ENCODE data around the gene LRP8. TPM values are rescaled to one million over a fixed set of nuclear protein-coding genes. Genes with fewer than 3 reads are reported as not detected.

Gene LRP8
- total RNA-seq, 6 experiments from 2014 or later = 7.2 to 14.9 (median 13.0) TPM

DNA sequence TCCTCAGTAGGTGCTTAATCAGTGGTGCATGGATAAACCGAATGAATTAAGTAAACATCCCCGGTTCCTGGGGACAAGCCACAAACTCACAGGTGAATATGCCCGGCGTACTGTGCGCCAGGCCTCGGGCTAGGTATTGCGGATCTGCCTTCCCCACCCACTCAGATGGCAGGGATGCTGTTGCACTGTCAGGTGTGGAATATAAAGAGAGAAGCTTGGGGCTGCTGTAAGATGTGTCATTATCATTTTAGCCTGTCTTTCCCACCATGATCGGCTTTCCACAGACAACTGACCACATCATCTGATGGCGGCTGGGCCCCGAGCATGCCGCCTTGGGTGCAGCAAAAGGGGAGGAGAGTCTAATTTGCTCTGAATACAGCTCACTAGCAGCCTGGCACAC is 45.4 kb upstream of the LRP8 start:
- DNase-seq = no peak
- H3K36me3 Mint-ChIP-seq (ENCODE audit: low read depth) = no peaks in the 10 kb centered on the region
- TF ChIP-seq, protein P1, sequence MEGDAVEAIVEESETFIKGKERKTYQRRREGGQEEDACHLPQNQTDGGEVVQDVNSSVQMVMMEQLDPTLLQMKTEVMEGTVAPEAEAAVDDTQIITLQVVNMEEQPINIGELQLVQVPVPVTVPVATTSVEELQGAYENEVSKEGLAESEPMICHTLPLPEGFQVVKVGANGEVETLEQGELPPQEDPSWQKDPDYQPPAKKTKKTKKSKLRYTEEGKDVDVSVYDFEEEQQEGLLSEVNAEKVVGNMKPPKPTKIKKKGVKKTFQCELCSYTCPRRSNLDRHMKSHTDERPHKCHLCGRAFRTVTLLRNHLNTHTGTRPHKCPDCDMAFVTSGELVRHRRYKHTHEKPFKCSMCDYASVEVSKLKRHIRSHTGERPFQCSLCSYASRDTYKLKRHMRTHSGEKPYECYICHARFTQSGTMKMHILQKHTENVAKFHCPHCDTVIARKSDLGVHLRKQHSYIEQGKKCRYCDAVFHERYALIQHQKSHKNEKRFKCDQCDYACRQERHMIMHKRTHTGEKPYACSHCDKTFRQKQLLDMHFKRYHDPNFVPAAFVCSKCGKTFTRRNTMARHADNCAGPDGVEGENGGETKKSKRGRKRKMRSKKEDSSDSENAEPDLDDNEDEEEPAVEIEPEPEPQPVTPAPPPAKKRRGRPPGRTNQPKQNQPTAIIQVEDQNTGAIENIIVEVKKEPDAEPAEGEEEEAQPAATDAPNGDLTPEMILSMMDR (IDR thresholded peaks at IDR 0.05) = no peak
- H3K27ac Mint-ChIP-seq = no peak overlapping the region
- H3K9me3 Mint-ChIP-seq = no peaks in the 10 kb centered on the region
- no peaks in the 10 kb centered on the region for H3K4me1 Mint-ChIP-seq (ENCODE audit: low read depth)
- H3K4me3 Mint-ChIP-seq = no peak overlapping the region
- peaks cover 45% of the 10 kb centered on the region for H3K27me3 Mint-ChIP-seq (ENCODE audit: insufficient read depth)

DNA sequence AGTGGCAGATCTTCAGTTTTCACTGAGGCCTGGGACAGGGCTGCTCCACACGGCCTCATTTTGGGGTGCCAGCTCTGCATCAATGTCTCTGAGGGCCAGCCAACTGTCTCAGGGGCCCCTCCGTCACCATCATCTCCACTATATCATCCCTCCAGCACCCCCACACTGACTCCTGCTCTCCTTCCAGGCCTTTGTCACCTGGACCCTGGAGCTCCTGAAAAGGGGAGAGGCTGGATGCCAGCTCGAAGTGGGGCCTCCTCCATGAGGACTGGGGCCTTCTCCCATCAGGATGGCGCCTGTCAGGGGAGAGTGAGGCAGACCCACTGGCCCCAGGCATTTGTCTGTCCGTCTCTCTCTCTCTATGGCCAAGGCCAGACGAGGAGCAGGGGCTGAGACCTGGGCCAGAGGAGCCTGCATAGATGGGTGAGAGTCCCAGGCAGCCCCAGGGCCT is 44.7 kb upstream of the LRP8 start:
- Mint-ChIP-seq H3K4me1 (ENCODE audit: low read depth) (no peaks in the 10 kb centered on the region), H3K36me3 (ENCODE audit: low read depth) (no peaks in the 10 kb centered on the region), H3K27me3 (ENCODE audit: insufficient read depth) (peaks cover 48% of the 10 kb centered on the region), H3K9me3 (no peaks in the 10 kb centered on the region), H3K27ac (no peak overlapping the region), H3K4me3 (no peak overlapping the region)
- DNase-seq = no peak
- TF ChIP-seq, protein P1 (IDR thresholded peaks at IDR 0.05) = no peak

DNA sequence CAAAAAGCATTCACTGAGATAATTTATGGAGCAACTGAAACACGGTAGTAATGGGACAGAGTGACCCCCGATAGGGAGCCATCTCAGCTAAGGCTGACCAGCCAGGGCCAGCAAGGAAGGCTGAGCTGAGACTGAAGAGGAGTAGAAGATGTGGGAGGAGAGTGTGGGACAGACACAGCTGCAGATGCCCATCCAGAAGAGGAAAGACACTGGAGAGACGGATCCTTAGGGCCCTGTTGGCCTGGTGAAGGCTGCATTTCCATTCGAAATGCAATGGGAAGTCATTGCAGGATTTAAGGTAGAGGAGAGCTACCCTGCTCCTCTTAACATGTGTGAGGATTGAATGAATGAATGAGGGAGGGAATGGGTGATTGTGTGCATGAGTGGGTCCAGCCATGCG is 44.0 kb upstream of the LRP8 start:
- H3K27me3 Mint-ChIP-seq (ENCODE audit: insufficient read depth) = peaks cover 51% of the 10 kb centered on the region
- no peak for DNase-seq
- H3K4me1 Mint-ChIP-seq (ENCODE audit: low read depth) = no peaks in the 10 kb centered on the region
- TF ChIP-seq, protein P1 (IDR thresholded peaks at IDR 0.05) = no peak
- no peaks in the 10 kb centered on the region for H3K36me3 Mint-ChIP-seq (ENCODE audit: low read depth)
- no peak overlapping the region for H3K4me3 Mint-ChIP-seq
- H3K27ac Mint-ChIP-seq = no peak overlapping the region
- H3K9me3 Mint-ChIP-seq = no peaks in the 10 kb centered on the region

DNA sequence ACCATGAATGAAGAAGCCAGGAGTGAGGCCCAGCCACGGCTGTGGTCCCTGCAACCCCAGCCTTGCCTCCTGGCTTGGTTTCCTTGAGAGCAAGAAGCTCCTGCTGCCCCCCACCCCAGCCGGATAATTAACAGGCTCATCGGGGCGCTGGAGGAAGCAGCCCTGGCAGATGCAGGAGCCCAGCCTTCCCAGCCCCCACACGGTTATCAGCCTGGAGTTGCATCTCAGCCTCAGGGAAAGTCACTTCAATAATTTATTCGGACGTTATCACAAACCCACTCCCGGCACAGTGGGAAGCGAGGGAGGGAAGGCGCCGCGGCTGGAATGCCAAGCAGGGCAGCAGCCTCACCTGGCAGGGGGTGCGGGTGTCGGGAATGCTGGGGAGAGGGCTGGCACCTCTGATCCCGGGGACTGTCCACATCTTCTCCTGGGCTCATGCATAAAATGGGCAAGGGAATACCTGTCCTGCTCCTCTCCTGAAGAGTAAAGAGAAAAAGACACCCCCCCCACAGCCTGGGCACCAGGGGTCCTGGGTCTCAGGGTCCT is 43.3 kb upstream of the LRP8 start:
- TF ChIP-seq, protein P1 (IDR thresholded peaks at IDR 0.05) = no peak
- DNase-seq = no peak
- no peaks in the 10 kb centered on the region for H3K36me3 Mint-ChIP-seq (ENCODE audit: low read depth)
- H3K27me3 Mint-ChIP-seq (ENCODE audit: insufficient read depth) = peaks cover 52% of the 10 kb centered on the region
- H3K9me3 Mint-ChIP-seq = no peaks in the 10 kb centered on the region
- no peak overlapping the region for H3K4me3 Mint-ChIP-seq
- H3K27ac Mint-ChIP-seq = no peak overlapping the region
- no peaks in the 10 kb centered on the region for H3K4me1 Mint-ChIP-seq (ENCODE audit: low read depth)

DNA sequence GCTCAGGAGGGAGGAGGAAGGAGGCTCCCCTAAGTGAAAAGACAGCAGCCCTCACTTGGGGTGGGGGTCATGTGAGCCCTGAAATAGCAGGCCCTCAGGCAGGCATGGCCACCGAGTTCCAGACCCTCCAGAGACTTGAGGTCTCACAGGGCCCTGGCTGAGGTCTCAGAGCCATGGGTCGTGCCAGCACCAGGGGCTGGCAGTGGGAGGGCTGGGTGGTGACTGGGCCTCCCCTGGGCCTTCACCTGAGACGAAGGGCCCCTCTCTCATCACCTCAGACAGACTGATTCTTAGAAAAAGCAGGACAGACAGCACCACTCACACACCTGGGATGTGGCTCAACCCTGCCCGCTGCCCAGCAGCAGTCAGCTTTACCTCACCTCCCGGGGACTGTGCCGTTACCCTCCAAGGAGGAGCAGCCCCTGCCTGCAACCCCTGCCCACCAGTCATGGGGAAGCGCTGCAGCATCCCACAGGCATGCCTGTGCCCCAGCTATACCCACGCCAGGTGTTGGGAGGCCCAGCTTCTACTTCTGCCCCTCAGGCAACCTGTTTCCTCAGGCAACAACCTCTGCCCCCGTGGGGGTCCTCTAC is 42.6 kb upstream of the LRP8 start:
- Mint-ChIP-seq H3K9me3 (no peaks in the 10 kb centered on the region), H3K27ac (no peak overlapping the region)

More for the DNA sequence above, 42.6 kb upstream of the LRP8 start:
- no peaks in the 10 kb centered on the region for H3K36me3 Mint-ChIP-seq (ENCODE audit: low read depth)
- H3K27me3 Mint-ChIP-seq (ENCODE audit: insufficient read depth) = peaks cover 52% of the 10 kb centered on the region
- DNase-seq = no peak
- H3K4me1 Mint-ChIP-seq (ENCODE audit: low read depth) = no peaks in the 10 kb centered on the region
- H3K4me3 Mint-ChIP-seq = no peak overlapping the region
- TF ChIP-seq, protein P1 (IDR thresholded peaks at IDR 0.05) = no peak

Data from HFFc6 (cell line).